Measurements from ENCODE around the gene MRPL54.

MRPL54 gene

GRCh38 chr19:3725640-3726310, 36.7 kb upstream of the MRPL54 start:
- Histone ChIP-seq H3K36me3 (ENCODE audit: control insufficient read depth, insufficient read depth, low read length) (no peaks in the 10 kb centered on the region), H3K18ac (ENCODE audit: low read length) (no peak overlapping the region), H2BK15ac (replicated peaks; ENCODE audit: low read depth) (no peak overlapping the region), H3K79me2 (ENCODE audit: control insufficient read depth, insufficient read depth, low read length) (no peaks in the 10 kb centered on the region), H4K8ac (ENCODE audit: low read depth, low read length) (no peak overlapping the region), H2BK5ac (ENCODE audit: low read length) (no peak overlapping the region), H3K56ac (ENCODE audit: low read length) (no peak overlapping the region), H4K5ac (ENCODE audit: low read length) (no peak overlapping the region), H2BK120ac (ENCODE audit: low read depth, low read length) (no peak overlapping the region), H3K4ac (ENCODE audit: low read depth, low read length) (no peak overlapping the region), H2AK5ac (ENCODE audit: low read length) (no peak overlapping the region), H3K4me2 (ENCODE audit: low read length) (no peak overlapping the region), H3K23ac (ENCODE audit: low read length) (no peak overlapping the region), H3K79me1 (ENCODE audit: low read length) (no peaks in the 10 kb centered on the region), H3K27me3 (ENCODE audit: insufficient read depth, low read length, poor library complexity) (no peaks in the 10 kb centered on the region), H3K9ac (ENCODE audit: low read length) (no peak overlapping the region), H3K4me3 (ENCODE audit: low read length) (no peak overlapping the region), H3K4me1 (ENCODE audit: control insufficient read depth, low read depth, low read length) (no peaks in the 10 kb centered on the region), H3K27ac (ENCODE audit: low read depth, low read length) (no peak overlapping the region)
- WGBS (ENCODE audit: extremely low coverage, insufficient coverage, low lambda C conversion rate), result no CpG with 5 or more reads among the region's 14 CpGs
- DNase-seq, result peak; percentile 53

GRCh38 chr19:3730457-3730958, 32.0 kb upstream of the MRPL54 start:
- Histone ChIP-seq H3K4me1 (ENCODE audit: control insufficient read depth, low read depth, low read length) (no peaks in the 10 kb centered on the region), H3K23ac (ENCODE audit: low read length) (no peak overlapping the region), H3K4me3 (ENCODE audit: low read length) (no peak overlapping the region), H3K79me1 (ENCODE audit: low read length) (no peaks in the 10 kb centered on the region), H3K9ac (ENCODE audit: low read length) (no peak overlapping the region), H3K4me2 (ENCODE audit: low read length) (no peak overlapping the region), H4K5ac (ENCODE audit: low read length) (no peak overlapping the region), H2BK15ac (replicated peaks; ENCODE audit: low read depth) (no peak overlapping the region), H4K8ac (ENCODE audit: low read depth, low read length) (no peak overlapping the region), H3K4ac (ENCODE audit: low read depth, low read length) (no peak overlapping the region), H2BK5ac (ENCODE audit: low read length) (no peak overlapping the region), H2BK120ac (ENCODE audit: low read depth, low read length) (no peak overlapping the region), H3K18ac (ENCODE audit: low read length) (no peak overlapping the region), H3K56ac (ENCODE audit: low read length) (no peak overlapping the region), H3K27ac (ENCODE audit: low read depth, low read length) (no peak overlapping the region), H3K79me2 (ENCODE audit: control insufficient read depth, insufficient read depth, low read length) (no peaks in the 10 kb centered on the region), H3K36me3 (ENCODE audit: control insufficient read depth, insufficient read depth, low read length) (no peaks in the 10 kb centered on the region), H3K27me3 (ENCODE audit: insufficient read depth, low read length, poor library complexity) (no peaks in the 10 kb centered on the region), H2AK5ac (ENCODE audit: low read length) (no peak overlapping the region)
- no peak for DNase-seq
- WGBS (ENCODE audit: extremely low coverage, insufficient coverage, low lambda C conversion rate), result no CpG with 5 or more reads among the region's 32 CpGs

GRCh38 chr19:3732108-3732507, 30.4 kb upstream of the MRPL54 start:
- no peaks in the 10 kb centered on the region for H3K36me3 ChIP-seq (ENCODE audit: control insufficient read depth, insufficient read depth, low read length)
- no peak overlapping the region for H2AK5ac ChIP-seq (ENCODE audit: low read length)
- no peak for DNase-seq
- H3K56ac ChIP-seq (ENCODE audit: low read length), result no peak overlapping the region
- no peaks in the 10 kb centered on the region for H3K4me1 ChIP-seq (ENCODE audit: control insufficient read depth, low read depth, low read length)
- H3K4ac ChIP-seq (ENCODE audit: low read depth, low read length), result no peak overlapping the region
- no peak overlapping the region for H2BK5ac ChIP-seq (ENCODE audit: low read length)
- no peak overlapping the region for H3K23ac ChIP-seq (ENCODE audit: low read length)
- no peak overlapping the region for H3K4me3 ChIP-seq (ENCODE audit: low read length)
- H4K5ac ChIP-seq (ENCODE audit: low read length), result no peak overlapping the region
- no CpG with 5 or more reads among the region's 1 CpG for WGBS (ENCODE audit: extremely low coverage, insufficient coverage, low lambda C conversion rate)
- no peak overlapping the region for H3K18ac ChIP-seq (ENCODE audit: low read length)
- H2BK120ac ChIP-seq (ENCODE audit: low read depth, low read length), result no peak overlapping the region
- no peak overlapping the region for H3K27ac ChIP-seq (ENCODE audit: low read depth, low read length)
- no peak overlapping the region for H4K8ac ChIP-seq (ENCODE audit: low read depth, low read length)
- H3K4me2 ChIP-seq (ENCODE audit: low read length), result no peak overlapping the region
- H3K27me3 ChIP-seq (ENCODE audit: insufficient read depth, low read length, poor library complexity), result no peaks in the 10 kb centered on the region
- no peak overlapping the region for H3K9ac ChIP-seq (ENCODE audit: low read length)
- H3K79me2 ChIP-seq (ENCODE audit: control insufficient read depth, insufficient read depth, low read length), result no peaks in the 10 kb centered on the region
- no peaks in the 10 kb centered on the region for H3K79me1 ChIP-seq (ENCODE audit: low read length)
- no peak overlapping the region for H2BK15ac ChIP-seq (replicated peaks; ENCODE audit: low read depth)

GRCh38 chr19:3733549-3734309, 28.8 kb upstream of the MRPL54 start:
- Histone ChIP-seq H4K5ac (ENCODE audit: low read length) (no peak overlapping the region), H3K9ac (ENCODE audit: low read length) (no peak overlapping the region), H3K79me2 (ENCODE audit: control insufficient read depth, insufficient read depth, low read length) (no peaks in the 10 kb centered on the region), H3K4ac (ENCODE audit: low read depth, low read length) (no peak overlapping the region), H2BK15ac (replicated peaks; ENCODE audit: low read depth) (no peak overlapping the region), H2BK5ac (ENCODE audit: low read length) (no peak overlapping the region), H3K4me1 (ENCODE audit: control insufficient read depth, low read depth, low read length) (no peaks in the 10 kb centered on the region), H3K23ac (ENCODE audit: low read length) (no peak overlapping the region), H3K27ac (ENCODE audit: low read depth, low read length) (no peak overlapping the region), H3K36me3 (ENCODE audit: control insufficient read depth, insufficient read depth, low read length) (no peaks in the 10 kb centered on the region), H2AK5ac (ENCODE audit: low read length) (no peak overlapping the region), H2BK120ac (ENCODE audit: low read depth, low read length) (no peak overlapping the region), H3K18ac (ENCODE audit: low read length) (no peak overlapping the region), H3K56ac (ENCODE audit: low read length) (no peak overlapping the region), H3K4me3 (ENCODE audit: low read length) (no peak overlapping the region), H3K4me2 (ENCODE audit: low read length) (no peak overlapping the region), H4K8ac (ENCODE audit: low read depth, low read length) (no peak overlapping the region), H3K79me1 (ENCODE audit: low read length) (no peaks in the 10 kb centered on the region), H3K27me3 (ENCODE audit: insufficient read depth, low read length, poor library complexity) (no peaks in the 10 kb centered on the region)
- WGBS (ENCODE audit: extremely low coverage, insufficient coverage, low lambda C conversion rate), result no CpG with 5 or more reads among the region's 20 CpGs
- DNase-seq, result no peak

GRCh38 chr19:3734310-3734600, 28.2 kb upstream of the MRPL54 start:
- no CpG with 5 or more reads among the region's 14 CpGs for WGBS (ENCODE audit: extremely low coverage, insufficient coverage, low lambda C conversion rate)
- no peaks in the 10 kb centered on the region for H3K27me3 ChIP-seq (ENCODE audit: insufficient read depth, low read length, poor library complexity)
- H3K79me2 ChIP-seq (ENCODE audit: control insufficient read depth, insufficient read depth, low read length), result no peaks in the 10 kb centered on the region
- DNase-seq, result no peak
- no peaks in the 10 kb centered on the region for H3K4me1 ChIP-seq (ENCODE audit: control insufficient read depth, low read depth, low read length)
- H3K23ac ChIP-seq (ENCODE audit: low read length), result no peak overlapping the region
- no peak overlapping the region for H2BK5ac ChIP-seq (ENCODE audit: low read length)
- no peak overlapping the region for H2BK120ac ChIP-seq (ENCODE audit: low read depth, low read length)
- no peak overlapping the region for H4K8ac ChIP-seq (ENCODE audit: low read depth, low read length)
- H4K5ac ChIP-seq (ENCODE audit: low read length), result no peak overlapping the region
- H2BK15ac ChIP-seq (replicated peaks; ENCODE audit: low read depth), result no peak overlapping the region
- no peak overlapping the region for H3K18ac ChIP-seq (ENCODE audit: low read length)
- no peak overlapping the region for H3K4ac ChIP-seq (ENCODE audit: low read depth, low read length)
- H3K9ac ChIP-seq (ENCODE audit: low read length), result no peak overlapping the region
- no peaks in the 10 kb centered on the region for H3K36me3 ChIP-seq (ENCODE audit: control insufficient read depth, insufficient read depth, low read length)
- no peak overlapping the region for H3K27ac ChIP-seq (ENCODE audit: low read depth, low read length)
- no peak overlapping the region for H2AK5ac ChIP-seq (ENCODE audit: low read length)
- H3K4me3 ChIP-seq (ENCODE audit: low read length), result no peak overlapping the region
- no peaks in the 10 kb centered on the region for H3K79me1 ChIP-seq (ENCODE audit: low read length)
- no peak overlapping the region for H3K4me2 ChIP-seq (ENCODE audit: low read length)
- no peak overlapping the region for H3K56ac ChIP-seq (ENCODE audit: low read length)
